HFFc6 (cell line): ENCODE data around the gene CCR8. TPM values are rescaled to one million over a fixed set of nuclear protein-coding genes. Genes with fewer than 3 reads are reported as not detected.
"Not testable (repeated sequence)": the region's sequence is repeated elsewhere in the genome, so short reads cannot be mapped to it uniquely, and the experiment has no call there.

ENCODE experiments used
- DNase-seq: peaks from one replicate; pipeline ENCODE4 v3.0.0-alpha.2; 2018
- H3K27ac Mint-ChIP-seq: 2 replicates; pipeline ENCODE4 v1.8.0; 2020; ENCODE audit warnings: mild to moderate bottlenecking, mixed read lengths
- H3K27me3 Mint-ChIP-seq: 2 replicates; pipeline ENCODE4 v1.8.0; 2021; ENCODE audit warnings: mild to moderate bottlenecking, moderate library complexity, mixed read lengths; ENCODE audit not compliant: insufficient read depth
- H3K36me3 Mint-ChIP-seq: 2 replicates; pipeline ENCODE4 v1.8.0; 2021; ENCODE audit warnings: low read depth, mixed read lengths
- H3K4me1 Mint-ChIP-seq: 2 replicates; pipeline ENCODE4 v1.8.0; 2020; ENCODE audit warnings: low read depth, mixed read lengths
- H3K4me3 Mint-ChIP-seq: 2 replicates; pipeline ENCODE4 v1.8.0; 2020; ENCODE audit warnings: mild to moderate bottlenecking, moderate library complexity, mixed read lengths
- H3K9me3 Mint-ChIP-seq: 2 replicates; pipeline ENCODE4 v1.8.0; 2020; ENCODE audit warnings: mild to moderate bottlenecking, mixed read lengths
- total RNA-seq, 6 experiments: library from RNA; stranded (reverse); fragmentation: NEBNext Ultra II Directional; extraction: Animal tissue kit (Norgen Biotek cat#: 25700); gene quantifications; 2 replicates in 1 of 6; 3 replicates in 5 of 6; pipeline ENCODE4 v1.2.3, GENCODE V29; 2021
- TF ChIP-seq, protein P1 (sequence below): fragments of 200-600 bp; sonication (generic); IDR thresholded peaks from 2 replicates; pipeline ENCODE4 v1.5.0; 2021; ENCODE audit warnings: antibody characterized with exemption, mild to moderate bottlenecking

CCR8 gene
- total RNA-seq, 6 experiments from 2014 or later, result not detected

DNA sequence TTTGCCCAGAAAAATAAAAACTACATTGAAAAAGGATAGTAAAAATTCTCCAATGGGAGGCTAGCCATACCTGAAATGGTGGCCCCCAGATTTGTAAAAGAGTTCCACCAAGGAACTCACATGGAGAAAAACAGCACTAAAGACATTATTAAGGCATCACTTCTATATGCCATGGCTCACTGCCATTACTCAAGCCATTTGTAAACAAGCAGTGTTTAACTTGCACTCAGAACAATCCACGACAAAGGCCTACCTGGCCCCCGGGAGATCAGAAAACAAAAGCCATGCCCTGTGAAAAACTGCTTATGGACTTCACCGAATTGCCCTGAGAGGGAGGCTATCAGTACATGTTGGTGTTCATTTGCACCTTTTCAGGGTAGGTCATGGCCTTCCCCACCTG is 19.6 kb downstream of the CCR8 start:
- H3K4me1 Mint-ChIP-seq, result no peaks in the 10 kb centered on the region
- H3K36me3 Mint-ChIP-seq, result no peaks in the 10 kb centered on the region
- H3K27ac Mint-ChIP-seq, result no peak overlapping the region
- DNase-seq, result no peak
- no peaks in the 10 kb centered on the region for H3K9me3 Mint-ChIP-seq
- no peak overlapping the region for H3K4me3 Mint-ChIP-seq
- TF ChIP-seq, protein P1, sequence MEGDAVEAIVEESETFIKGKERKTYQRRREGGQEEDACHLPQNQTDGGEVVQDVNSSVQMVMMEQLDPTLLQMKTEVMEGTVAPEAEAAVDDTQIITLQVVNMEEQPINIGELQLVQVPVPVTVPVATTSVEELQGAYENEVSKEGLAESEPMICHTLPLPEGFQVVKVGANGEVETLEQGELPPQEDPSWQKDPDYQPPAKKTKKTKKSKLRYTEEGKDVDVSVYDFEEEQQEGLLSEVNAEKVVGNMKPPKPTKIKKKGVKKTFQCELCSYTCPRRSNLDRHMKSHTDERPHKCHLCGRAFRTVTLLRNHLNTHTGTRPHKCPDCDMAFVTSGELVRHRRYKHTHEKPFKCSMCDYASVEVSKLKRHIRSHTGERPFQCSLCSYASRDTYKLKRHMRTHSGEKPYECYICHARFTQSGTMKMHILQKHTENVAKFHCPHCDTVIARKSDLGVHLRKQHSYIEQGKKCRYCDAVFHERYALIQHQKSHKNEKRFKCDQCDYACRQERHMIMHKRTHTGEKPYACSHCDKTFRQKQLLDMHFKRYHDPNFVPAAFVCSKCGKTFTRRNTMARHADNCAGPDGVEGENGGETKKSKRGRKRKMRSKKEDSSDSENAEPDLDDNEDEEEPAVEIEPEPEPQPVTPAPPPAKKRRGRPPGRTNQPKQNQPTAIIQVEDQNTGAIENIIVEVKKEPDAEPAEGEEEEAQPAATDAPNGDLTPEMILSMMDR, result no peak
- H3K27me3 Mint-ChIP-seq, result peaks cover 7% of the 10 kb centered on the region; the same call in 1 of the 2 replicates

DNA sequence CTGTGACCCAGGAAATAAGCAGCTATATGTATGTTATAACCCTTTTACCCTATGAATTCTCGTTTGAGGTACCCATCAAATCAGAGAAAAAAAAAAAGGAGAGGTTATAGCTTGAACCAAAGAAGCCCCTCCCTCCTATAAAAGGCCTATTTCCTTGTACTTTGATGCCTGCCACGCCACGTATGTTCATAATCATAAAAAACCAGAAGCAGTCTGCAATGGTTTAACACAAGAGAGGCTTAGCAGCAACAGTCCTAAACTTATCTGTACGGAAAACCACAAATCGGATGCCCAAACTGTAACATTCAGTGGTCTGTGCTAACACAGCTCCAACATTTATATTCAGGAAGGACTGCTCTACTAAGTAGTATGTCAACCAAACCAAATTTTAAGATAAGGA is 21.2 kb downstream of the CCR8 start:
- Mint-ChIP-seq H3K4me1 (no peaks in the 10 kb centered on the region), H3K36me3 (no peaks in the 10 kb centered on the region), H3K4me3 (no peak overlapping the region), H3K27me3 (peaks cover 9% of the 10 kb centered on the region; the same call in 1 of the 2 replicates), H3K27ac (no peak overlapping the region), H3K9me3 (no peaks in the 10 kb centered on the region)
- TF ChIP-seq, protein P1, result no peak
- no peak for DNase-seq

DNA sequence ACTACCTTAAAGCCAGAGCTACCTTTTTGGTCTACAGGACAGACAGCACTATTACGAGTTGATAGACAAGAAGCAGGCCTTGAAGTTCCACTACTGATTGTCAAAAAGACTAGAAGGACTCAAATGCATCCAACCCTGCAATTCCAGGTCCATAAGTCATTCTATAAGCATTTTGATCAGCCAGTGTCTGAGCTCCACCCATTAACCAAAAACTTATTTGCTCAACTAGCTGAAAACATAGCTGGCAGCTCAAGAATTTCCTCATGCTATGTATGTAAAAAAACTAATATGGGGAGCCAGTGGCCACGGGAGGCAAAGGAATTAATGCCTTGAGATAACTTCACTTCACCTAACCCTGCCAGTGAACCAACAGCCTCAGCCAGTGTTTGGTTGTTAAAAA is 21.6 kb downstream of the CCR8 start:
- H3K4me3 Mint-ChIP-seq, H3K9me3 Mint-ChIP-seq, H3K4me1 Mint-ChIP-seq, H3K27ac Mint-ChIP-seq, H3K27me3 Mint-ChIP-seq, H3K36me3 Mint-ChIP-seq, DNase-seq: not testable (repeated sequence)

DNA sequence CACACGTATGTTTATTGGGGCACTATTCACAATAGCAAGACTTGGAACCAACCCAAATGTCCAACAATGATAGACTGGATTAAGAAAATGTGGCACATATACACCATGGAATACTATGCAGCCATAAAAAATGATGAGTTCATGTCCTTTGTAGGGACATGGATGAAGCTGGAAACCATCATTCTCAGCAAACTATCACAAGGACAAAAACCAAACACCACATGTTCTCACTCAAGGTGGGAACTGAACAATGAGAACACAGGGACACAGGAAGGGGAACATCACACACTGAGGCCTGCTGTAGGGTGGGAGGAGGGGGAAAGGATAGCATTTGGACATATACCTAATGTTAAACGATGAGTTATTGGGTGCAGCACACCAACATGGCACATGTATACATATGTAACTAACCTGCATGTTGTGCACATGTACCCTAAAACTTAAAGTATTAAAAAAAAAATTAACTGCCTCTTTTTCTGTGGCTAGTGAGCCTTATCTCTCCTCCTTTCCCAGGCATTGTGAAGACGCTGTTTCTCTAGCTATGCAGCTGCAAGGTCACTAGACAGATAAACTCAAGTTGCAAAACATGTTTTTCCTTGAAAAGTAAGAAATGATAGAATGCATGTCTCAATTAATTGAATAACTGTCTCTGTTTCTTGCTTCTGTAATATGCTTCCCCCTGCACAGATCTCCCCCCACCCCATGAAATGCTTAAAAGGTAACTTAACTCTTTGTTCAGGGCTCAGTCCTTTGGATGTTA is 23.8 kb downstream of the CCR8 start:
- H3K4me3 Mint-ChIP-seq, H3K36me3 Mint-ChIP-seq, H3K27ac Mint-ChIP-seq, H3K4me1 Mint-ChIP-seq, H3K9me3 Mint-ChIP-seq, DNase-seq, H3K27me3 Mint-ChIP-seq: not testable (repeated sequence)

DNA sequence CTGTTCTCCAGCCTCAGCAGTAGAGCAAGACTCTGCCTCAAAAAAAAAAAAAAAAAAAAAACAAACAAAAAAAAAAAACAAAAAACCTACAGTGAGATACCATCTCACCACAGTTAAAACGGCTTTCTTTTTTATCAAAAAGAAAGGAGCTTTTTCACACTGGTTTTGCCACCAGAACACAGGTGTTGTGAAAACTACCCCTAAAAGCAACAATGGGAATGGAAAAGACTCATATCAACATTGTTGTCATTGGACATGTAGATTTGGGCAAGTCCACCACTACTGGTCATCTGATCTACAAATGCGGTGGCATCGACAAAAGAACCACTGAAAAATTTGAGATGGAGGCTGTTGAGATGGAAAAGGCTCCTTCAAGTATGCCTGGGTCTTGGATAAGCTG is 28.8 kb downstream of the CCR8 start:
- H3K9me3 Mint-ChIP-seq, result no peaks in the 10 kb centered on the region
- no peak for DNase-seq
- TF ChIP-seq, protein P1, result no peak
- H3K27me3 Mint-ChIP-seq, result peaks cover 13% of the 10 kb centered on the region
- no peak overlapping the region for H3K27ac Mint-ChIP-seq
- H3K4me1 Mint-ChIP-seq, result no peaks in the 10 kb centered on the region
- no peaks in the 10 kb centered on the region for H3K36me3 Mint-ChIP-seq
- H3K4me3 Mint-ChIP-seq, result no peak overlapping the region

DNA sequence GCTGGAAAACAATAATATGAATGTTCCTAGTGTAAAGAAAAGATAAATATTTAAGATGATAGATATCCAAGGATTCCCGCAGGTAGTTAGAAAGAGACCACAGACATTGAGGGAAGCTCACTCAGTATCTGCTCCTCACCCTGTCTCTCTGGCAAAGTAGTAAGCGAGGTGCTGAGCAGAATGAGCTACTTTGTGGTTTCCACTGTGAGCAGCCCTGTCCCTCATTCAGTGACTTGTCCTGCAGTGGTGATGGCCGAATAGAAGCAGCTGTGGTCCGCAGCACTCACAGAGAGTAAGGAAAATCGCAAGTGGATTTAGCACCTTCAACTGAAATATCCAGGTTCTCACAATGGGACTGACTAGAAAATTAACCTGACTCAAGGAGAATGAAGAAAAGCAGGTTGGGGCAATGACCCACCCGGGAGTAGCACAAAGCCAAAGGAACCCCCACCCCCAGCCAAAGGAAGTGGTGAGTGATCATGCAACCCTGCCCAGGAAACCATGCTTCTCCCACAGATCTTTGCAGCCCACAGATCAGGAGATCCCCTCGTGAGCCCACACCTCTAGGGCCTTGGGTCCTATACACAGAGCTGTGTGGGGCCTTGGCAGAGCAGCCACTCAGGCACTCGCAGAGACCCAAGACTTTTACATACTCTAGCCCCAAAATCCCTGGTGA is 31.9 kb downstream of the CCR8 start:
- no peaks in the 10 kb centered on the region for H3K36me3 Mint-ChIP-seq
- no peaks in the 10 kb centered on the region for H3K9me3 Mint-ChIP-seq

More for the DNA sequence above, 31.9 kb downstream of the CCR8 start:
- H3K4me1 Mint-ChIP-seq, result no peaks in the 10 kb centered on the region
- no peak overlapping the region for H3K4me3 Mint-ChIP-seq
- H3K27me3 Mint-ChIP-seq, result peaks cover 9% of the 10 kb centered on the region
- TF ChIP-seq, protein P1, result no peak
- DNase-seq, result no peak
- H3K27ac Mint-ChIP-seq, result no peak overlapping the region
